ENCODE measurements around the gene PCDHGA4. TPM values are rescaled to one million over a fixed set of nuclear protein-coding genes. Genes with fewer than 3 reads are reported as not detected.
A peak's percentile ranks its signal among the peaks of the same experiment; 100 is the strongest.

The PCDHGA4 gene
- total RNA-seq, 2 experiments from 2014 or later: not detected

DNA sequence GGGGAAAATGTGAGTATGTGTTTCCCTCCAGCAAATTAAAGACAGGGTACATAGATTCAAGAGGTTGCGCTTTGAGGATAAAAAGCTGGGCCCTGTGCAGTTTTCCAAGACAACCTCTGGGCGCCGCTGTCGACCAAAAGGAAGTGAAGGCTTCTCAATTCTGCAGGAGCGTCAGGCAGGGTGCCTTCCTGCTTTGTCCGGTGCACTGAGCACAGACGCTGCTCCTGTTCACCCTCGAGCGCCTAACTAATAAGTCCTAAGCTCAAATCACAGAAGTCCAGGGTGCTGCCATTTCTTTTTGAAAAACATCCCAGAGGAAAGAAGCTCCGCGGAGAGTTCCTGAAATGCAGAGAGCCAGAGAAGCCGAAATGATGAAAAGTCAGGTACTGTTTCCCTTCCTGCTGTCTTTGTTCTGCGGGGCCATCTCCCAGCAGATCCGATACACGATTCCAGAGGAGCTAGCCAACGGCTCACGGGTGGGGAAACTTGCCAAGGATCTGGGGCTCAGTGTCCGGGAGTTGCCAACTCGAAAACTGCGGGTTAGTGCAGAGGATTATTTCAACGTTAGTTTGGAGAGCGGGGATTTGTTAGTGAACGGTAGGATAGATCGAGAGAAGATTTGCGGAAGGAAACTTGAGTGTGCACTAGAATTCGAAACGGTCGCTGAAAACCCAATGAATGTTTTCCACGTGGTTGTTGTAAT, 4.8 kb upstream of the PCDHGA4 start, which contains the start of gene PCDHGB1:
Gene PCDHGB1, plus strand, starts transcription at position 183 of the 703 bp plus-strand sequence. Its CDS starts 162 bp downstream, at position 345.
- H3K4me3 Mint-ChIP-seq: no peak within 1 kb of the TSS
- H3K9me3 Mint-ChIP-seq: peaks cover 18% of the 10 kb centered on the region
- TF ChIP-seq, protein P1, sequence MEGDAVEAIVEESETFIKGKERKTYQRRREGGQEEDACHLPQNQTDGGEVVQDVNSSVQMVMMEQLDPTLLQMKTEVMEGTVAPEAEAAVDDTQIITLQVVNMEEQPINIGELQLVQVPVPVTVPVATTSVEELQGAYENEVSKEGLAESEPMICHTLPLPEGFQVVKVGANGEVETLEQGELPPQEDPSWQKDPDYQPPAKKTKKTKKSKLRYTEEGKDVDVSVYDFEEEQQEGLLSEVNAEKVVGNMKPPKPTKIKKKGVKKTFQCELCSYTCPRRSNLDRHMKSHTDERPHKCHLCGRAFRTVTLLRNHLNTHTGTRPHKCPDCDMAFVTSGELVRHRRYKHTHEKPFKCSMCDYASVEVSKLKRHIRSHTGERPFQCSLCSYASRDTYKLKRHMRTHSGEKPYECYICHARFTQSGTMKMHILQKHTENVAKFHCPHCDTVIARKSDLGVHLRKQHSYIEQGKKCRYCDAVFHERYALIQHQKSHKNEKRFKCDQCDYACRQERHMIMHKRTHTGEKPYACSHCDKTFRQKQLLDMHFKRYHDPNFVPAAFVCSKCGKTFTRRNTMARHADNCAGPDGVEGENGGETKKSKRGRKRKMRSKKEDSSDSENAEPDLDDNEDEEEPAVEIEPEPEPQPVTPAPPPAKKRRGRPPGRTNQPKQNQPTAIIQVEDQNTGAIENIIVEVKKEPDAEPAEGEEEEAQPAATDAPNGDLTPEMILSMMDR (IDR thresholded peaks at IDR 0.05): peak; percentile 33
- ChIA-PET CTCF (interaction anchor here (1.0 to 2.8 kb wide), 11 partner anchors 10 to 214 kb away, joined by 3 to 8 read pairs (median 5); partner anchors contain the start of genes PCDHGA10, PCDHGB2, PCDHGB3 and TAF7), POLR2A (no interaction called here)
- no peaks in the 10 kb centered on the region for H3K4me1 Mint-ChIP-seq (ENCODE audit: low read depth)
- H3K27me3 Mint-ChIP-seq: peaks cover 53% of the 10 kb centered on the region
- intact Hi-C loops (cut with micrococcal nuclease): no loop called here
- H3K36me3 Mint-ChIP-seq (ENCODE audit: low read depth): peaks cover 16% of the 10 kb centered on the region
- no peak within 1 kb of the TSS for H3K27ac Mint-ChIP-seq
- peak; percentile 60 for ATAC-seq
- DNase-seq: peak; percentile 56

DNA sequence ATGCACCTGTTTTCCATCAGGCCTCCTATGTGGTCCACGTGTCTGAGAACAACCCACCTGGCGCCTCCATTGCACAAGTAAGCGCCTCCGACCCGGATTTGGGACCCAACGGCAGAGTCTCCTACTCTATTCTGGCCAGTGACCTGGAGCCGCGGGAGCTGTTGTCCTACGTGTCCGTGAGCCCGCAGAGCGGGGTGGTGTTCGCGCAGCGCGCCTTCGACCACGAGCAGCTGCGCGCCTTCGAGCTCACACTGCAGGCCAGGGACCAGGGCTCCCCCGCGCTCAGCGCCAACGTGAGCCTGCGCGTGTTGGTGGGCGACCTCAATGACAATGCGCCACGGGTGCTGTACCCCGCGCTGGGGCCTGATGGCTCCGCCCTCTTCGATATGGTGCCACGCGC, 3.2 kb upstream of the PCDHGA4 start:
- no peaks in the 10 kb centered on the region for H3K4me1 Mint-ChIP-seq (ENCODE audit: low read depth)
- peaks cover 14% of the 10 kb centered on the region for H3K36me3 Mint-ChIP-seq (ENCODE audit: low read depth)
- H3K4me3 Mint-ChIP-seq: no peak overlapping the region
- TF ChIP-seq, protein P1 (IDR thresholded peaks at IDR 0.05): no peak
- POLR2A ChIA-PET: no interaction called here
- H3K27ac Mint-ChIP-seq: no peak overlapping the region
- CTCF ChIA-PET: interaction anchor here (1.1 to 2.8 kb wide), 4 partner anchors 18 to 213 kb away, joined by 3 to 8 read pairs (median 6); partner anchors contain the start of genes PCDHGB3 and TAF7
- H3K27me3 Mint-ChIP-seq: peaks cover 62% of the 10 kb centered on the region
- intact Hi-C loops (cut with micrococcal nuclease): no loop called here
- DNase-seq (no peak), ATAC-seq (no peak)
- H3K9me3 Mint-ChIP-seq: peaks cover 23% of the 10 kb centered on the region

DNA sequence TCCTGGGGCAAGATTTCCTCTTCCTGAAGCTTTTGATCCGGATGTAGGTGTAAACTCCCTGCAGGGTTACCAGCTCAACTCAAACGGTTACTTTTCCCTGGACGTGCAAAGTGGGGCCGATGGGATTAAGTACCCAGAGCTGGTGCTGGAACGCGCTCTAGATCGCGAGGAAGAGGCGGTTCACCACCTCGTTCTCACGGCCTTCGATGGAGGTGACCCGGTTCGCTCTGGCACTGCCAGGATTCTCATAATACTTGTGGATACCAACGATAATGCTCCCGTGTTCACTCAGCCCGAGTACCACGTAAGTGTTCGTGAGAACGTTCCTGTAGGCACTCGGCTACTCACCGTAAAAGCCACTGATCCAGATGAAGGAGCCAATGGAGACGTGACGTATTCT, 820 bp downstream of the PCDHGA4 start:
- intact Hi-C loops (cut with micrococcal nuclease): no loop called here
- ATAC-seq: no peak
- ChIA-PET POLR2A (no interaction called here), CTCF (interaction anchor here (0.8 to 2.2 kb wide), 13 partner anchors 8 to 202 kb away, joined by 3 to 8 read pairs (median 4); partner anchors contain the start of genes PCDHGA1, PCDHGA3, PCDHGA5 and PCDHGB3)
- Mint-ChIP-seq H3K27me3 (peaks cover 59% of the 10 kb centered on the region), H3K9me3 (peaks cover 26% of the 10 kb centered on the region), H3K27ac (no peak overlapping the region), H3K4me3 (no peak overlapping the region), H3K36me3 (ENCODE audit: low read depth) (peaks cover 21% of the 10 kb centered on the region), H3K4me1 (ENCODE audit: low read depth) (no peaks in the 10 kb centered on the region)
- TF ChIP-seq, protein P1 (IDR thresholded peaks at IDR 0.05): no peak
- DNase-seq: no peak

DNA sequence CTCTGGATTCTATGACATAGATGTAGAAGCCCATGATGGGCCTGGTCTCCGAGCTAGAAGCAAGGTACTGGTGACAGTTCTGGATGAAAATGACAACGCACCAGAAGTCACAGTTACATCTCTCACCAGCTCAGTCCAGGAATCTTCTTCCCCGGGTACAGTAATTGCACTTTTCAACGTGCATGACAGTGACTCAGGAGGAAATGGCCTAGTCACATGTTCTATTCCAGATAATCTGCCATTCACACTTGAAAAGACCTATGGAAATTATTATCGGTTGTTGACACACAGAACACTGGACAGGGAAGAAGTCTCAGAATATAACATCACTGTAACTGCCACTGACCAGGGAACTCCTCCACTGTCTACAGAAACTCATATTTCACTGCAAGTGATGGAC, 1.3 kb downstream of the PCDHGA4 start:
- CTCF ChIA-PET: interaction anchor here (1.0 to 2.2 kb wide), 9 partner anchors 8 to 201 kb away, joined by 3 to 8 read pairs (median 4); partner anchors contain the start of genes PCDHGA3, PCDHGA5 and PCDHGB3

More for the DNA sequence above, 1.3 kb downstream of the PCDHGA4 start:
- intact Hi-C loops (cut with micrococcal nuclease): no loop called here
- Mint-ChIP-seq H3K27me3 (peaks cover 59% of the 10 kb centered on the region), H3K4me3 (no peak overlapping the region), H3K4me1 (ENCODE audit: low read depth) (no peaks in the 10 kb centered on the region), H3K9me3 (peaks cover 31% of the 10 kb centered on the region), H3K36me3 (ENCODE audit: low read depth) (peaks cover 22% of the 10 kb centered on the region), H3K27ac (no peak overlapping the region)
- TF ChIP-seq, protein P1 (IDR thresholded peaks at IDR 0.05): no peak
- POLR2A ChIA-PET: no interaction called here
- DNase-seq (no peak), ATAC-seq (no peak)

All from activated CD8-positive, alpha-beta T cell treated with anti-CD3 and anti-CD28 coated beads for 36 hours (primary cell).